ENCODE results near the gene UGT1A4. TPM values are rescaled to one million over a fixed set of nuclear protein-coding genes. Genes with fewer than 3 reads are reported as not detected.

UGT1A4 gene
- total RNA-seq, 1 donor from 2014 or later: 0.12 TPM

DNA sequence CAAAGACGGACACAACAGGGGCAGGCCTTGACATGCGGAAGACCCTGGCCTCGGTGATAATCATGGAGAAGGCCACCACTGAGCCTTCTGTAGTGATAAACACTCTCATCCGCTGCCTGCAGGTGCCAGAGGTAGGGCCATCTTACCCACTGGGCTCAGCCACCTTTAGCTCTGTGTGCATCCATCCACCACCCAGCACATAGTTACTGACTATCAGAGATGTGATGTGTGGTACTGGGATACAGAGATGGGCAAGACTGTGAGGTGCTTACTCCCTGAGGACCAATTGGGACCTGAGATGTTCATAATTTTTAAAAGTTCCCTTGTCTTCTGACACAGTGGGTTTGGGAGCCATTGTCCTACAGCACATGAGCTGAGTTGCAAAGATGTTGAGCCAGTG, 61.2 kb downstream of the UGT1A4 start:
- no peak for DNase-seq (ENCODE audit: extremely low read depth, low read depth, low spot score)

DNA sequence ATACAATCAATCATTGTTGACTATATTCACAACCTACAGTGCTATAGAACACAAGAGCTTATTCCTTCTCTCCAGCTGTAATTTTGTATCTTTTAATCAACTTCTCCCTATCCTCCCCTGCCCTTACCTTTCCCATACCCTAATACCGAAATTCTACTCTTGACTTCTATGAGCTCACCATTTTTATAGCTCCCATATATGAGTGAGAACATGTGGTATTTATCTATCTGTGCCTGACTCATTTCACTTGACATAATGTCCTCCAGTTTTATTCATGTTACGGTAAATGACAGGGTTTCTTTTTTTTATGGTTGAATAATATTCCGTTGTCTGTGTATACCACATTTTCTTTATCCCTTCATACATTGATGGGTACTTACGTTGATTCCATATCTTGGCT, 62.2 kb downstream of the UGT1A4 start:
- DNase-seq (ENCODE audit: extremely low read depth, low read depth, low spot score): no peak

DNA sequence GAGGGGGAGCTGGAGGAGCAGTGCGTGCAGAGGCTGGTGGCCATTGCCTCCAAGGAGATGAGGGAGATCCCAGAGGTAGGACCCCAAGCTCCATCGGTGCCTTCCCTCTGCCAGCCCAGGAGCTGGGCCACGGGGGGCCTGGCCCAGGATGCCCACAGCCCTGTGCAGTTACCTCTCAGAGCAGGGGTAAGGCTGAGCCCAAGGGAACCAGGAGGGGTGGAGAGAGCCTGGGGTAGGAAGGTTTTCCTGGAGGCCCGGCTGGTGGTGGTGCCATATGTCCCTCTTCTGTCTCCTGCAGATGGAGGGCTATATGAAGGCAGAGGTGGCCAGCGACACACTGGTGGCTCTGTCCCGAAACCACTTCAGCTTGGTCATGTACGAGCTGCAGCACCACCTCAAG, 71.0 kb downstream of the UGT1A4 start:
- no peak for DNase-seq (ENCODE audit: extremely low read depth, low read depth, low spot score)

DNA sequence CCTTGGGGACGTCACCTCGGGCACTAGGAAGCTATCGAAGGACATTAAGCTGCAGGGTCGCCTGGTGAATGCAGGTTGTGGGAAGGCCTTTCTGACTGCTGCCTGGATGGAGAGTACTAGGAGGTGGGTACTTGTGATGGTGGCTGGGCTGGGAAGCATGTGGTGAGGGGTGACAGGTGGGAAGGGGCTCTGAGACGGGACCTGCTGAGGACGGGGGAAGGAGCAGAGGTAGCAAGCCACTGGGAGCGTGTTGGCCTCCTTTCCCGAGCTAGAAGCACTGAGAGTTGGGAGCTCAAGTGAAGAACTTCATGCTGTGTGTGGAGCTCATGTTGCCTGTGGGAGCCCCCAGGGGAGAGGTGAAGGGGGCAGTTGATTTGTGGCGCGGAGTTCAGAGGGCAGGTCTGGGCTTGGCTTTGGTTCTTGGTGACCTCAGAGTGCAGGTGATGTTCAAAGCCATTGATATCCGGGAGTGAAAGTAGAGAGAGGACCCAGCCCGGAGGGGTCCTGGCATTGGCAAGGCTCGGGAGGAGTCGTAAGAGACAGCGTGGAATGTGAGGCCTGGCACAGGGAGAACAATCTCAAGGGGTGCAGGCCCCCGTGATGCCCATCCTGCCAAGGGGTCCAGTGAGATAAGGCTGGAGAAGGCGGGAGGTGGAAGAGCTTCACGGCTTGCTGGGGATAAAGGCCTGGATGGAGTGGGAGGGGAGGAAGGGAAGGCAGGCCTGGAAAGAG, 72.8 kb downstream of the UGT1A4 start:
- DNase-seq (ENCODE audit: extremely low read depth, low read depth, low spot score): no peak

DNA sequence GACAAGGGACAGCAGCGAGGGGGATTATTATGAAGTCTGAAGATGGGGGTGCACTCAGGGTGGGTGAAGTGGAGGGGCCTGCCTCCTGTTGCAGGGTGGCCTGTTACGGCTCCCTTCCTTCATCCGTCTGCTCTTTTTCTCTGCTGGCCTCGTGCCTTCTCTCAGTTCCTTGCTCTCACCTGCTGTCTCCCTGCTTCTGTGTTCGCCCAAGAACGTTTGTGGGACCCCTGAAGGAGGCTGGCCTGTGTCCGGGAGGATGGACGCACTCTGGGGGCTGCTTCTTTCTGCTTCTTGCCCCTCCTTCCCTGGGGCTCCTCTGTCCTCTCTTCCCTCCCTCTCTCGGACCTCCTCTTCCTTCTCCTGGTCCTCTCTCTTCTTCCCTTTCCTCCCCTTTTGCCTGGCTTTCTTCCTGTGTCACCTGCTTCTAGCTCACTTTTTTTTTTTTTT, 73.4 kb downstream of the UGT1A4 start:
- no peak for DNase-seq (ENCODE audit: extremely low read depth, low read depth, low spot score)

DNA sequence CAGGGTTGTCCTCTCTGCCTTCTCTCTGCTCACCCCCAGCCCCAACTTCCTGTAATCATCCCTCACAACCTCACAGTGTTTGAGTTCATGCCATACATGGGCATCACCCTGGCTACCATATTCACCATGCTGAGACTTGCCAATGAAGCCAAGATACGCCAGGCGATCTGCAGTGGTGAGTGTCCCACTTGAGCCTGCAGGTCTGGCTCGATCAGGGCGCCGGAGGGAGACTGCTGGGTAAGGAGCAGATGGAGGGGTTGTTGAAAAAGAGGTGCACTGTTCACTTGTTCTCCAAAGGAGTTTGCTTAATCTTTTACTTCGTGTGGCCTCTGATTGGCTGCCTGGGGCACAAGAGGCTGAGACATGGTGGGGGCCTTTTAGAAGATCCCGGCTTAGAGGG, 74.2 kb downstream of the UGT1A4 start:
- no peak for DNase-seq (ENCODE audit: extremely low read depth, low read depth, low spot score)

DNA sequence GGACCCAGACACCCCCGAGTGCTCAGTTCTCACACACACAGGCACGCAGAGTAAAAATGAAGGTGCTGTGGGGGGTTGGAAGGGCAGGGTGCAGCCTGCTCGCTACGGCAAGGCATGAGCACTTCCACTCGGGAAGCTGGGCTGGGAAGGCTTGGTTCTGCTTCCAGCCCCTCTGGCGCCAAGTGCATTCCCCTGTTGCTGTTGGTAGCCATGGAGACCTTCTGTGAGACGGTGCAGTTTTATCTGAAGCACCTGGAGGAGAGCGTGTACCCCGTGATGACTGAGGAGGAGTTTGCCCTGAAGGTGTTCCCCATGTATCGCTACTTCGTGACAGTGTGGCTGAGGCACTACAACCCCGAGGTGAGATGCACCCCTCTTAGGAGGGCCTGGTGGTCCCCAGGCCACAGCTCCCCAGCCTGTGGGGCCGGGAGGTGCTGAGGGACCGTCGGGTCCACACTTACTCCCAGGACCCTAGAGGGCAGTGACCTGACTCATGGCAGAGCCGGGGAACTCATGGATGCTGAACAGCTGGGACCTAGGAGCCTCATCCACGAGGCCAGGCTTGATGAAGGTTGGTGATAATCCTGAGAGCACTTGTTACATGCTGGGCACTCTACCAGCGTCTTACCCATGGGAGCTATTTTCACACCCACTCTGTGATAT, 75.1 kb downstream of the UGT1A4 start:
- no peak for DNase-seq (ENCODE audit: extremely low read depth, low read depth, low spot score)

DNA sequence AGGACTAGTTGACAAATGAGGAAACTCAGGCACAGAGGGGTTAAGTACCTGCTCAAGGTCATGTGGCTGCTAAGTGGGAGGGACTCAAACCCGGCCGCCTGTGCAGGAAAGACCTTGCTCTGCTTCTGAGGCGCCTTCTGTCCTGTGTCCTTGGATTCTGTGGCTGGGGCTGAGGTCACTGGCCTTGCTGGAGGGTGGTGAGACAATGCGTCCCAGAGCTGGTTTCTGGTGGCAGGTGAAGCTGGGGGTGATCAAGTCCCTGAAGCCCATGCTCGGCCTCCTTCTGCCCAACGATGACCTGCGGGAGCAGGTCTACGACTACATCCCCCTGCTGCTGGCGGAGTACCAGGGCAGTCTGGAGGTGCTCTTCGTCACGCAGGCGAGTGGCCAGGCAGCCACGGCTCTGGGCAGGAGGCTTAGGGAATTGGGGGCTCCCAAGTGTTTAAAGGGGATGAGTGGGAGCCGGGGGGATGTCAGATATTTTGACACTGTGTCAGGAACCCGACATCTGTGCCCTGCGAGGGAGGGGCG, 75.7 kb downstream of the UGT1A4 start:
- no peak for DNase-seq (ENCODE audit: extremely low read depth, low read depth, low spot score)

DNA sequence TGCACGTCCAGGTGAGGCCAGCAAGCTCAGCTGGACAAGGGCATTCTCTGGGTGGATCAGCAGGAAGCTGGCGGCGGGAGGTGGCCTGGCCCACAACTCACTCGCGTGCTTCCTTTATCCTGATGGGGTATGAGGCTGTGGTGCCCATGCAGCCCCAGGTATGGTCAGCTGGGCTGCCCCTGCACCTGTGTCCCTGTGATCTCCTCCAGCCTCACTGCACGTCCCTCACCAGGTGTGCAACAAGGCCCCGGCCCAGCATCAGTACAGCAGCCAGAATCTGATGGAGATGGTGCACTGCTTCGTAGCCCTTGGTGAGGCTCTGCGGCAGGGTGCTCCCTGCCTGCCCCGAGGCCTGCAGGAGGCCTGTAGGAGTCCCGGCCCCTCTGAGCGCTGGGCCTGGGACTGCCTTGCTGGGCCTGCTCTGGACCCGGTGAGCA, 77.2 kb downstream of the UGT1A4 start:
- no peak for DNase-seq (ENCODE audit: extremely low read depth, low read depth, low spot score)

DNA sequence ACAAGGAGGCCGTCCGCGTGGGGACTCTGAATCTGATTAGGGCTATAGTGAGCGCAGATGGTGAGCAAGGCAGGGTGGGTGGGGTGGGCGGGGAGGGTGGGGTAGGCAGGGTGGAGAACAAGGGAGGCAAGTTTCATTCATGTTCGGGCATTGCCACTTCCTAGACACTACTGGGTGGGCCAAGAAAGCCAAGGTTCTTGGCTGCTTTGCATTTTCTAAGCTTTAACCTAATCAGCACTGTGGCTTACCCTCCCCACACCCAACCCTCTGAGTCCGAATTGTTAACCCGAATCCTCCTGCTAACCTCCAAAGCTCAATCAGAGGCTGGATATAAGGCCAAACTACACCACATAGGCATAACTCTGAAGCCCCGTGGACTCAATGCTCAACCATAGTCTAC, 77.7 kb downstream of the UGT1A4 start:
- DNase-seq (ENCODE audit: extremely low read depth, low read depth, low spot score): no peak

DNA sequence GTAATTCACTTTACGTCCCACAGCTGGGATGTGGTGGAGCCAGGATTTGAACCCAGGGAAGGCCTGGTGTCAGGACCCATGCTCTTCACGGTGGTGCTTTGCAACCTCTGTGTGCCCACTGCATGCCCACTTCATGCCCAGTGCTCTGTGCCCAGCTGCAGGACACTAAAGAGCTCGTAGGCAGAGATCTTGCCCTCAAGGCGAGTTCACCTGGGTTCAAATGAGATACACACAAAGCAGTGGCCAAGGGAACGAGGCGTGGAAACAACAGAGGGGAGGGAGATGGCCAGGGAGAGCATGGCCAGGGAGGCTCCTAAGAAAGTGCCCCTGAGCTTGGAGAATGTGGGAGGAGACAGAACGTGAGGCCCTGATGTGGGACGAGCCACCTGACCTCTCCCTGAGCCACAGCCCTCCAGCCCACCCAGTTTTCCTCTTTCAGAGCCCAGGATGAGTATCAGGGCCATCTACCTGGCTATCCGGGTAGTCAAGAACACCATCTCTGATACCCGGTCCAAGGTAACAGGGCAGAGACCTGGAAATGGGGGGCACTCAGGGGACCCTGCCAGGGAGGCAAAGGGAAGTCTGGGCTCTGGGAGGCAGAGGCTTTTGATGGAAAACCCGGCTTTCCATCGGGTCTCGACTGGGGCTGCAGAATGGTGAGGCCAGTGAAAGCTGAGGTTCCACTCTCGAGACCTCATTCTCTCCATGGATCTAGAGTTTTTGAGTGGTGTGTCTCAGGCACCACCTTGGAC, 80.0 kb downstream of the UGT1A4 start:
- DNase-seq (ENCODE audit: extremely low read depth, low read depth, low spot score): no peak

DNA sequence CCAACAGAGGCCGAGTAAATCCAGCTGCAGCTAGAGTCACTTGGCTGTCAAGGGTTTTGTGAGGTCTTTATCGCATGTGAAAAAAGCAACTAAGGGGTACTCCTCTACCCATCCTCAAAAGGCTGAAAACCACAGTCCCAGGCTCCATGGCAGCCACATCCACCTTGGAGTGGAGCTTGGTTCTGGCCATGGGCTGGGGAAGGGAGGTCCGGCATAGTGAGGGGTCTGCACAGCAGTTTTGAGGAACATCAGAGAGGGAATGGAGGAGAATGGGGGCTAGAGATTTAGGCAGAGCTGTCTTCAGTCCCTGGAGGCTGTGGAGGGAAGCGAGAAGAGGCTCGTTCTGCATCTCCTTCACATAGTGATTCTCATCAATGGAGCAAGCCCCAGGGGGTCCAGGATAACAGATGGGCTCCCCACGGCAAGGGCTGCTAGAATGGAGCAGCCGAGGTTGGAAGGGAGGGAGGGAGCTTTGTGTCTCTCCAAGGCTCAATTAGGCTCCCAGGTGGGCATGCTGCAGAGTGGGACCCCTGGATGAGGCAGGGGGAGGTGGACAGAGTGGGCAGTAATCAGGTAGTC, 80.6 kb downstream of the UGT1A4 start:
- DNase-seq (ENCODE audit: extremely low read depth, low read depth, low spot score): no peak

DNA sequence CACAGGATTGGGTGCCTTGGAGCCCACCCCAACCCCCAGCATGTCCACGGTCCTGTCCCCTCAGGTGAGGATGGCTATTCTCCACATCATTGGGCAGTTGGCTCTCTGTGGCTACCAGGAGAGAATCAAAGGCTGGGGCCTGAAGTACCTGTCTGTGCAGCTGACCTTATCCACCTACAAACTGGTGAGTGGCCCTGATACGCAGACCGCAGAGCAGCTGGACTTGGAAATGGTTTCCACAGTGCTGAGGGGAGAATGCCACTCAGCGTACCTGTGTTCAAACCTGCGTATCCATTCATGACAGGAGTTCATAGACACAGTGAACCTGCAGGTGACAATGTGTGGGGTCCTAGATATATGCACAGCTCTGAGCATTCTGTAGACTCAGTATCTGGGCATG, 81.2 kb downstream of the UGT1A4 start:
- DNase-seq (ENCODE audit: extremely low read depth, low read depth, low spot score): no peak

DNA sequence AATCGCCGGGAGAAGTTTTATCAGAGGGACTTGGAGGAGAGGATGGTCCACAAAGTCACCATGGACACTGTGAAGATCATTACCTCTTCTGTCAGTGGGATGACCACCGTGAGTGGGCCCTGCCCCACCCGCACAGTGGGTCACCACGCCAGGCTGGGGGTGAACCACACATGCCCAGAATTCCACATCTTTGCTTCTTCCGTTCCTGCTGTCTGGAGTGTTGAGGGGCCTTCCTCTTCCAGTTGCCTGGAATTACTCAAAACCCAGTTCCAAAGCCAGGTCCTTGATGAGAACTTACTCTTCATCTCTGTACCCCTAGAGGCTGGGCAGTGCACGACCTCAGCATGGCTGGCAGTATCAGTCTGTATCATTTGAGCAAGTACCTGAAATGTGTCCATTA, 81.7 kb downstream of the UGT1A4 start:
- DNase-seq (ENCODE audit: extremely low read depth, low read depth, low spot score): no peak

DNA sequence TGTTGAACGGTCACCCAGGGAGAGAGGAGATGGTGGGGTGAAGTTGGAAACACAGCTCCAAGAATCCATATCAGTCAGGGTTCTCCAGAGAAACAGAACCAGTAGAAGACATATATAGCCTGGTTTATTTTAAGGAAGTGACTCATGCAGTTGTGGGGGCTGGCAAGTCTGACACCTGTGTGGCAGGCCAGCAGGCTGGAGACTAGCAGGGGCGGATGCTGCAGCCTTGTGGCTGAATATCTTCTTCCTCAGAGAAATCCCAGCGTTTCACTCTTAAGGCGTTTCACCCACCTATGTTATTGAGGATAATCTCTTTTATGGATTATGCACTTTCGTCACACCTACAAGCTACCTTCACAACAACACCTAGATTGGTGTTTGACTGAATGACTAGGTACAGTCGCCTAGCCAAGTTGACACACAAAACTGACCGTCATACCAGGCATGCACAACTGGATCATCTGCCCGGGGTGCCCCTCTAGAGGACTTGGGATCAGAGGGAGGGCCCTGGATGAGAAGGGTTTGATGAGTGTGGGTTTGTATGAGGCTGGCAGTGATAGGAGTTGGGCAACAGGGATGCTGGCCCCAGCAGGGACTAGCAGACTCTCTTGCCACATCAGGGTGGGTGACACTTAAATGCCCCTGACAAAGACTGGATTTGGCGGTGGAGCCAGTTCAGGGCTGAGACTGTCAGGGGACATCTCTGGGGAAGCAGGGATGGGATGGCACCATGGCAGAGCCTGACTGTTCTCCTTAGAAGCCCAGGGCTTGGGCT, 83.0 kb downstream of the UGT1A4 start:
- no peak for DNase-seq (ENCODE audit: extremely low read depth, low read depth, low spot score)

DNA sequence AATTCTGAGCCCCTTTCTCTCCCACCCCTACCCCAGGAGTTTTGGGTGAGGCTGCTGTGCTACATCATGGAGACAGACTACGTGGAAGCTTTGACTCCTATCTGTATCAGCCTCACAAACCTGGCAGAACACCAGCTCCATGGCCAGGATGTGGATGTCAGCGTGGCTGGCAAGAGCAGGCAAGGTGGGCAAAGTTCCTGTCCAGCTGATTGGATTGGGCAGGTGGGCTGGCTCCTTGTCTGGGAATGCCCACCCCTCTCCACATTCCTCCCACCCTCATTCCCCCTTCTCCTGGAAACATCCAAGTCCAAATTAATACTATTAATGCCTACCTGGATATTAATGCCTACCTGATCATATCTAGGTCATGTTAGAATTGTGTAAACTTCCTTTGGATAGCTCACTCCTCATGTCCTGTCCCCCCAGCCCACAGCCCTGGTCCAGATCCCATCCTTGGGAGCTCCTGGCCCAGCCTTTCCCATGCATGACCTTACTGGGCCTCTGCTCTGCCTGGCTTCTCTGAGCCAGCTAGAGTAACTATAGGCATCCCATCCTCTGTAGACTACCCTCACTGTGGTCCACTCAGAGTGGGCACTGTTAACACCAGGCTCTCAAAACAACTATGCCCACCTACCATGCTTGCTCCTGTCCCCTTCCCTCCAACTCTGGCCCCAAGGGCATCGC, 83.7 kb downstream of the UGT1A4 start:
- no peak for DNase-seq (ENCODE audit: extremely low read depth, low read depth, low spot score)

DNA sequence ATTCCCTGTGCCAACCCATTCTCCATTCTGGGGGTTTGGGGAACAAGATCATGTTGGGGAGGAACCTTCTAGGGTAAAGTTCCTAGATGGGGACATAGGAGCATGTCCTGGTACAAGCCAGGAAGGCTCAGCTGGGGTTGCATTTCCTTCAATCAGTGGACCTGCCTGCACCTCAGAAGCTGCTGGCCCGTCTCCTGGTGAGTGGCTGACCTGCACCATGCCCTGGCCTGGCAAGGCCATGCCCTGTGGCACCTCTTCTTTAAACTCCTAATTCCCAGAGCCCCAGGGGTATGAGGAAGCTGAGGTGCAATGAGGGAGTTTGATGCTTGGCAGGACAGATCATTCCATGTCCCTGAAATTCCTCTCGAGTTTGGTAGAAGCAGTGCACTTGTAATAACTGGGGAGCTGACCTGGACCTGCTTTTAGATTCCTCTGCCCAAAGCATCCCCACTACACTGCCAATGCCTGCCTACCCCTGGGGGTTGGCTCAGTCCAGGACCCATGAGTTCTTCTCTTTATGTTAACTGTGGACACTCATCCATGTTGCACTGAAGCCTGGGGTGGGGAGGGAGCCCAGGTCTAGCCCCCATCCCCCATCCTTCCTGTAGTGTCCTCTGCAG, 84.9 kb downstream of the UGT1A4 start:
- DNase-seq (ENCODE audit: extremely low read depth, low read depth, low spot score): no peak

DNA sequence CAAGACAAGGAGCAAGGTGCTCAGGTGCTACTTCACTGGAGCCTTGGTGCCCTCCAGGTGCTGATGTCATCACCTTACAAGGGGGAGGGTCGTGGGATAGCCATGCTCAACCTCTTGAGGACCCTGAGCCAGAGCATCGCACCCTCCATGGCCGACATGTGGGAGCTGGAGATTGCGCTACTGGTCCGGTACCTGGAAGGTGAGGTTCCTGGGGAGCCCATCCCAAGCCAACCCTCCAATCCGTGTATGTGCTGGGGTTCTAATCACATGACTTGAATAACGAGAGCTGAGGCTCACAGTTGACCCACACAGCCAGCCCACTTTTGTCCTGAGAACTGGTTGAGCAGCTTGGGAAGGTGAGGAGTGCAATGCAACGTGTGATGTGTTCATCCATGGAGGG, 85.5 kb downstream of the UGT1A4 start:
- no peak for DNase-seq (ENCODE audit: extremely low read depth, low read depth, low spot score)

DNA sequence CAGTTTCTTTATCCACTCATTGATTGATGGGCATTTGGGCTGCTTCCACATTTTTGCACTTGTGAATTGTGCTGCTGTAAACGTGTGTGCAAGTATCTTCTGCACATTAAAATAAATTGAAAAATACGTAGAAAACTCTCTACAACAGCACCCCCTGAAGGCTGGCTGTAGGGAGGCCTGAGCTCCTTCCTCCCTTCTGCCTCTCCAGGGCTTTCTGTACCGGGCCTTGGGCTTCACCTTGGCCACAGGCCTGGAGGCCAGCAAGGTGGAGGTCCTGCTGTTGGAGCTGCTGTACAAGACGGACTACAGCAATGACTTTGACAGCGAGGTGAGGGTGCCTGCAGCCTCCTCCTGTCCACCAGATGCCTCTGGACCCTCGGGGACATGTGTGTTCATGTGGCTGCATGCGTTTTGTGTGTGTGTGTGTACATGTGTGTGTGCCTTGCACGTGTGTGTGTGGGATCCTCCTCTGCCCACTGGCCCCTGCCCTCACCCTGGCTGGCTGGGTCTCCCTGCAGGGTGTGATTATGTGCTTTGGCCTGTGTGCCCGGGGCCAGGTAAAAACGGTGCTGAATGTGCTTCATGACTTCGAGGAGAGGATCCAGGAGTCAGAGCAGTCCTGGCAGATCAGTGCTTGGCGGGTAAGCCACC, 88.8 kb downstream of the UGT1A4 start:
- no peak for DNase-seq (ENCODE audit: extremely low read depth, low read depth, low spot score)

Data from glomerular endothelial cell (primary cell).